ENCODE measurements around the gene ASB6.
"Not testable (repeated sequence)": the region's sequence is repeated elsewhere in the genome, so short reads cannot be mapped to it uniquely, and the experiment has no call there.

Gene ASB6

DNA sequence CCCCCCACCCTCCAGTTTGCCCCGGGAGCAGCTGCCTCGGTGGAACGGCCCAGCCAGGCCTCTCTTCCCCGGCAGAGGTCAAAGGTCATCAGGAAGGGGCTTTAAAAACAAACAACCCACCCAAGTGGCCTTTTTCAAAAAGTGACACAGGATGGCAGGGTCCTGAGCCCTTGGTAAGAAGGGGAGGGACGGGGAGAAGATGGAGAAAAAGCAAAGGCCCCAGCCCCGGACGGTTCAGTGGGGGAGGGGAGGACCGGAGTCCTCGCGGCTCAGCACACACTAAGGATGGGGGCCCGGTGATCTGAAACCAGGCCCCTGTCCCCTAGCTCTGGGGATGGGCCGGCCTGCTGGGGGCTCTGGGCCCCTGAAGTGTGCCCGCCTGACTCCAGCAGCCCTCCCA is 24.6 kb upstream of the ASB6 start:
- H3K4me3 ChIP-seq (ENCODE audit: low read length): peak overlapping the region; percentile 54; the same call in 1 of the 2 replicates
- H3K27me3 ChIP-seq (ENCODE audit: insufficient read depth, low read length): peaks cover 48% of the 10 kb centered on the region
- H3K27ac ChIP-seq (ENCODE audit: low read length): no peak overlapping the region

GRCh38 chr9:129665814-129666520 is 24.0 kb upstream of the ASB6 start:
- H3K36me3 ChIP-seq (ENCODE audit: insufficient read depth, low read depth, low read length): no peaks in the 10 kb centered on the region
- no peak overlapping the region for H3K9ac ChIP-seq (ENCODE audit: low read depth, low read length)
- no peaks in the 10 kb centered on the region for H3K9me3 ChIP-seq (ENCODE audit: insufficient read depth, low read depth, low read length)
- H3K27ac ChIP-seq (ENCODE audit: low read length): no peak overlapping the region
- H3K4me3 ChIP-seq (ENCODE audit: low read length): peak overlapping the region; percentile 54
- H3K27me3 ChIP-seq (ENCODE audit: insufficient read depth, low read length): peaks cover 48% of the 10 kb centered on the region
- no peaks in the 10 kb centered on the region for H3K4me1 ChIP-seq (ENCODE audit: insufficient read depth, low read length)

More for the DNA sequence above, 24.6 kb upstream of the ASB6 start:
- no peak overlapping the region for H3K9ac ChIP-seq (ENCODE audit: low read depth, low read length)
- H3K9me3 ChIP-seq (ENCODE audit: insufficient read depth, low read depth, low read length): no peaks in the 10 kb centered on the region
- no peaks in the 10 kb centered on the region for H3K4me1 ChIP-seq (ENCODE audit: insufficient read depth, low read length)
- H3K36me3 ChIP-seq (ENCODE audit: insufficient read depth, low read depth, low read length): no peaks in the 10 kb centered on the region

GRCh38 chr9:129665389-129665775 is 23.4 kb upstream of the ASB6 start, which contains the start of gene PRRX2:
TSS of gene PRRX2 (plus strand) at chr9:129665647. CDS start at chr9:129665868, 221 bp downstream.
- Histone ChIP-seq H3K4me1 (ENCODE audit: insufficient read depth, low read length) (no peaks in the 10 kb centered on the region), H3K4me3 (ENCODE audit: low read length) (peak within 1 kb of the TSS; percentile 54), H3K9ac (ENCODE audit: low read depth, low read length) (no peak within 1 kb of the TSS)

GRCh38 chr9:129664746-129665388 is 22.9 kb upstream of the ASB6 start:
- Histone ChIP-seq H3K27ac (ENCODE audit: low read length) (no peak overlapping the region), H3K4me1 (ENCODE audit: insufficient read depth, low read length) (no peaks in the 10 kb centered on the region), H3K36me3 (ENCODE audit: insufficient read depth, low read depth, low read length) (no peaks in the 10 kb centered on the region), H3K27me3 (ENCODE audit: insufficient read depth, low read length) (peaks cover 48% of the 10 kb centered on the region), H3K4me3 (ENCODE audit: low read length) (peak overlapping the region; percentile 45), H3K9ac (ENCODE audit: low read depth, low read length) (no peak overlapping the region), H3K9me3 (ENCODE audit: insufficient read depth, low read depth, low read length) (no peaks in the 10 kb centered on the region)

More at GRCh38 chr9:129665389-129665775, 23.4 kb upstream of the ASB6 start, which contains the start of gene PRRX2:
- Histone ChIP-seq H3K36me3 (ENCODE audit: insufficient read depth, low read depth, low read length) (no peaks in the 10 kb centered on the region), H3K9me3 (ENCODE audit: insufficient read depth, low read depth, low read length) (no peaks in the 10 kb centered on the region), H3K27me3 (ENCODE audit: insufficient read depth, low read length) (peaks cover 48% of the 10 kb centered on the region), H3K27ac (ENCODE audit: low read length) (no peak within 1 kb of the TSS)

- H3K9ac ChIP-seq (ENCODE audit: low read depth, low read length); H3K9me3 ChIP-seq (ENCODE audit: insufficient read depth, low read depth, low read length); H3K27ac ChIP-seq (ENCODE audit: low read length); H3K36me3 ChIP-seq (ENCODE audit: insufficient read depth, low read depth, low read length); H3K4me1 ChIP-seq (ENCODE audit: insufficient read depth, low read length); H3K4me3 ChIP-seq (ENCODE audit: low read length): not testable (repeated sequence)
- H3K27me3 ChIP-seq (ENCODE audit: insufficient read depth, low read length): peaks cover 42% of the 10 kb centered on the region
Observed at GRCh38 chr9:129662239-129662638, 20.3 kb upstream of the ASB6 start.

GRCh38 chr9:129661029-129661428 is 19.1 kb upstream of the ASB6 start:
- Histone ChIP-seq H3K27me3 (ENCODE audit: insufficient read depth, low read length) (peaks cover 31% of the 10 kb centered on the region), H3K9ac (ENCODE audit: low read depth, low read length) (no peak overlapping the region), H3K27ac (ENCODE audit: low read length) (no peak overlapping the region), H3K4me3 (ENCODE audit: low read length) (no peak overlapping the region), H3K4me1 (ENCODE audit: insufficient read depth, low read length) (no peaks in the 10 kb centered on the region), H3K36me3 (ENCODE audit: insufficient read depth, low read depth, low read length) (no peaks in the 10 kb centered on the region), H3K9me3 (ENCODE audit: insufficient read depth, low read depth, low read length) (no peaks in the 10 kb centered on the region)

GRCh38 chr9:129656795-129657390 is 14.9 kb upstream of the ASB6 start:
- no peaks in the 10 kb centered on the region for H3K9me3 ChIP-seq (ENCODE audit: insufficient read depth, low read depth, low read length)
- no peak overlapping the region for H3K4me3 ChIP-seq (ENCODE audit: low read length)
- no peaks in the 10 kb centered on the region for H3K4me1 ChIP-seq (ENCODE audit: insufficient read depth, low read length)
- no peak overlapping the region for H3K9ac ChIP-seq (ENCODE audit: low read depth, low read length)
- H3K27me3 ChIP-seq (ENCODE audit: insufficient read depth, low read length): no peaks in the 10 kb centered on the region
- H3K36me3 ChIP-seq (ENCODE audit: insufficient read depth, low read depth, low read length): no peaks in the 10 kb centered on the region
- H3K27ac ChIP-seq (ENCODE audit: low read length): no peak overlapping the region

DNA sequence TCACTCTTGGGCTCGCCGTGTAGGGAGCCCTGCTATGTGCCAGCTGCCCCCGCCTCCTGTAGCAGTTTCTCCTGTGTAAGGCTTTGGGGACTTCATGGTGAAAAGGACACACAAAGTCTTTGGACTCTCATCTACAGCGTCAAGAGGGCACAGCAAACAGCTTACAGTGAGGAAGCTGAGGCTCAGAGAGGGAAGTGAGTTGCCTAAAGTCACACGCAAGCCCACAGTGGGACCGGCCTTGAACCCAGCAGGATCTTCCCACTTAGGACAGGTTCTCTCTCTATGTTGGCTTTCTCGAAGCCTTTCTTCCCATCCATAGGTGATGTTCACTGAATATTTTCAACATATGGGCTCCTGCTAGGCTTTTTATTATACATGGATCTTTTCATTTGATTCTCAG is 13.7 kb upstream of the ASB6 start:
- no peaks in the 10 kb centered on the region for H3K27me3 ChIP-seq (ENCODE audit: insufficient read depth, low read length)
- H3K4me1 ChIP-seq (ENCODE audit: insufficient read depth, low read length): no peaks in the 10 kb centered on the region
- no peak overlapping the region for H3K27ac ChIP-seq (ENCODE audit: low read length)
- H3K4me3 ChIP-seq (ENCODE audit: low read length): no peak overlapping the region
- no peak overlapping the region for H3K9ac ChIP-seq (ENCODE audit: low read depth, low read length)
- H3K9me3 ChIP-seq (ENCODE audit: insufficient read depth, low read depth, low read length): no peaks in the 10 kb centered on the region
- no peaks in the 10 kb centered on the region for H3K36me3 ChIP-seq (ENCODE audit: insufficient read depth, low read depth, low read length)

DNA sequence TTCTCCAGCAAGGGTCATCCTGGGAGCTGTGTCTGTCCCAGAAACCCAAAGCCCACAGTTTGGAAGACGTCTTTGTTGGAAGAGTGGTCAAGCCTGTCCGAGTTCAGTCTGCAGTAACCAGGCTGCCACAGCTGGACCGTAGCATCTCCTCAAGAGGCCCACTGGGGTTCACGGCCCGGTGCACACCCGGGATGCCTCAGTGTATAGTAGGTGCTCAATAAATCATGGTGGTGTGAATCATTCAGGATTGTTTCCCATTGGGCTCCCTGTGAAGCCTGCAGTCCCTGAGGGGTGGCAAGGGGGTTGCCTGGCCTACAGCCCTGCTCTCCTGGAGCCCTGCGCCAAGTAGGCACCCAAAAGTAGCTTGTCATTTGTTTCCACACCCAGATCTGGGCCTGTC is 13.2 kb upstream of the ASB6 start:
- Histone ChIP-seq H3K4me1 (ENCODE audit: insufficient read depth, low read length) (no peaks in the 10 kb centered on the region), H3K4me3 (ENCODE audit: low read length) (no peak overlapping the region), H3K9ac (ENCODE audit: low read depth, low read length) (no peak overlapping the region), H3K9me3 (ENCODE audit: insufficient read depth, low read depth, low read length) (no peaks in the 10 kb centered on the region), H3K36me3 (ENCODE audit: insufficient read depth, low read depth, low read length) (no peaks in the 10 kb centered on the region), H3K27me3 (ENCODE audit: insufficient read depth, low read length) (no peaks in the 10 kb centered on the region), H3K27ac (ENCODE audit: low read length) (no peak overlapping the region)

GRCh38 chr9:129654554-129655040 is 12.6 kb upstream of the ASB6 start:
- Histone ChIP-seq H3K27me3 (ENCODE audit: insufficient read depth, low read length) (no peaks in the 10 kb centered on the region), H3K9me3 (ENCODE audit: insufficient read depth, low read depth, low read length) (no peaks in the 10 kb centered on the region), H3K36me3 (ENCODE audit: insufficient read depth, low read depth, low read length) (no peaks in the 10 kb centered on the region), H3K9ac (ENCODE audit: low read depth, low read length) (no peak overlapping the region), H3K4me3 (ENCODE audit: low read length) (no peak overlapping the region), H3K27ac (ENCODE audit: low read length) (no peak overlapping the region), H3K4me1 (ENCODE audit: insufficient read depth, low read length) (no peaks in the 10 kb centered on the region)

GRCh38 chr9:129653823-129654553 is 12.0 kb upstream of the ASB6 start:
- no peak overlapping the region for H3K4me3 ChIP-seq (ENCODE audit: low read length)
- H3K36me3 ChIP-seq (ENCODE audit: insufficient read depth, low read depth, low read length): no peaks in the 10 kb centered on the region
- H3K27me3 ChIP-seq (ENCODE audit: insufficient read depth, low read length): no peaks in the 10 kb centered on the region
- no peak overlapping the region for H3K9ac ChIP-seq (ENCODE audit: low read depth, low read length)
- H3K9me3 ChIP-seq (ENCODE audit: insufficient read depth, low read depth, low read length): no peaks in the 10 kb centered on the region
- H3K27ac ChIP-seq (ENCODE audit: low read length): no peak overlapping the region
- H3K4me1 ChIP-seq (ENCODE audit: insufficient read depth, low read length): no peaks in the 10 kb centered on the region

Measured in iPS-20b (cell line).